Measurements from ENCODE around the gene HDAC6. TPM values are rescaled to one million over a fixed set of nuclear protein-coding genes. Genes with fewer than 3 reads are reported as not detected.

Gene HDAC6
- total RNA-seq, 1 donor: 29.4 TPM

- H3K4me3 ChIP-seq (ENCODE audit: low read depth, low read length): no peak overlapping the region
- TF ChIP-seq CTCF (IDR thresholded peaks at IDR 0.05; ENCODE audit: insufficient read depth, low read depth, low read length): no peak
- no peak for DNase-seq (ENCODE audit: low read depth)
Measured at GRCh38 chrX:48789366-48790220, 12.3 kb upstream of the HDAC6 start.

- TF ChIP-seq CTCF (IDR thresholded peaks at IDR 0.05; ENCODE audit: insufficient read depth, low read depth, low read length): no peak
- DNase-seq (ENCODE audit: low read depth): no peak
- no peak overlapping the region for H3K4me3 ChIP-seq (ENCODE audit: low read depth, low read length)
Measured at GRCh38 chrX:48790477-48790876, 11.4 kb upstream of the HDAC6 start.

GRCh38 chrX:48791063-48791820 lies 10.6 kb upstream of the HDAC6 start:
- TF ChIP-seq CTCF (IDR thresholded peaks at IDR 0.05; ENCODE audit: insufficient read depth, low read depth, low read length): no peak
- DNase-seq (ENCODE audit: low read depth): no peak
- H3K4me3 ChIP-seq (ENCODE audit: low read depth, low read length): no peak overlapping the region

GRCh38 chrX:48792219-48792618 lies 9.6 kb upstream of the HDAC6 start:
- no peak overlapping the region for H3K4me3 ChIP-seq (ENCODE audit: low read depth, low read length)
- no peak for DNase-seq (ENCODE audit: low read depth)
- no peak for TF ChIP-seq CTCF (IDR thresholded peaks at IDR 0.05; ENCODE audit: insufficient read depth, low read depth, low read length)

GRCh38 chrX:48793935-48794334 lies 7.9 kb upstream of the HDAC6 start:
- DNase-seq (ENCODE audit: low read depth): no peak
- TF ChIP-seq CTCF (IDR thresholded peaks at IDR 0.05; ENCODE audit: insufficient read depth, low read depth, low read length): no peak
- no peak overlapping the region for H3K4me3 ChIP-seq (ENCODE audit: low read depth, low read length)

GRCh38 chrX:48794340-48794910 lies 7.4 kb upstream of the HDAC6 start:
- no peak overlapping the region for H3K4me3 ChIP-seq (ENCODE audit: low read depth, low read length)
- no peak for TF ChIP-seq CTCF (IDR thresholded peaks at IDR 0.05; ENCODE audit: insufficient read depth, low read depth, low read length)
- no peak for DNase-seq (ENCODE audit: low read depth)

All from fibroblast of villous mesenchyme (primary cell).